NCI-H748 (cell line): ENCODE data around the gene TMC7.

Experiments used
- DNase-seq: peaks from one replicate; lab custom pipeline; 2025; ENCODE audit not compliant: unreplicated experiment; lab: John Stamatoyannopoulos, UW

TMC7 gene

DNA sequence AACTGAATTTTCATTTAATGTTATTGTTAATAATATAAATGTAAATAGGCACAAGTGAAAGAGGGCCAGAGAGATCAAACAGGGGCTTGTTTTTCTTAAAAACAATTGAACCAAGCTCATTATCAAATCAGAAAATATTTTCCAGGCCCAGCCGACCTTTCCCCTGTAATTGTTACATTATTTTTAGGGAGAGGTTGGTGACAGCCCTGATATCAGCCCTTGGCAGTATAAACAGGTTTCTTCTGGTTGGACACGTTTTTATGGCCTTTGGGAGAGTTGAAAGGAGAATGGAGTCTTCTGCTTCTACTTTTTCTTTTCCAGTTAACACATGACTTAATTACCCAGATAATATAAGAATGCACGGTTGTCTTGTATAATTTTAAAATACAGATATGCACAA, 43.7 kb downstream of the TMC7 start:
- DNase-seq: no peak

DNA sequence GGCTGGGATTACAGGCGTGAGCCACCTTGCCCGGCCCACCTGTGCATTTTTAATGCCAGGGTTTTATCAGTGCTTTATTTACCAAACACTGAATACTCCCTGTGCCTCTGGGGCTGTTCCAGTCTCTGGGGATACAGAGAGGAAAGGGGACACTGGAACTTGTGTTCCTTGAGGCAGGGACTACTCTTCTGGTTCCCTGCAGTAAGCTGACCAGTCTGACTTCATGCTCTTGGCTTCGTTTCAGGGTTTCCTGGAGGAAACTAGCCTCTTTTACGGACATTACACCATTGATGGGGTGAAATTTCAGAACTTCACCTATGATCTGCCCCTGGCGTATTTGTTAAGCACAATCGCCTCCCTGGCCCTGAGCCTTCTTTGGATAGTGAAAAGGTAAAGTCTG, 46.2 kb downstream of the TMC7 start:
- no peak for DNase-seq

DNA sequence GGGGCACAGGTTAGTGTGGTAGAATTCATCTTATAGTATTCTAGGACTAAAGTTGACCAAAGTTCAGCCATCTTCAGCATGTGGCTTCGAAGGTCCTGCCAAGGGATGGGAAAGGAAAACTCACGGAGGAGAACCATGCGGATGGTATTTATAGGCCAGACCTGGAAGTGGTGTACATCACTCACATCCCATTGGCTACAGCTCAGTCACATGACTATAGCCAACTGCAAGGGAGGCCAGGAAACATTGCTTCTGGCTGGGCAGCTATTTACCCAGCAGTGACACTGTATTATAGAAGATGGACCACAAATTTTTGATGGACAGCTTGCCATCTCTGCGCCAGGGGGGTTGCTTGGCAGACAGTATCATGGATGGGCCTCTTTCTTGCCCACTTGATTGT, 48.0 kb downstream of the TMC7 start:
- no peak for DNase-seq

DNA sequence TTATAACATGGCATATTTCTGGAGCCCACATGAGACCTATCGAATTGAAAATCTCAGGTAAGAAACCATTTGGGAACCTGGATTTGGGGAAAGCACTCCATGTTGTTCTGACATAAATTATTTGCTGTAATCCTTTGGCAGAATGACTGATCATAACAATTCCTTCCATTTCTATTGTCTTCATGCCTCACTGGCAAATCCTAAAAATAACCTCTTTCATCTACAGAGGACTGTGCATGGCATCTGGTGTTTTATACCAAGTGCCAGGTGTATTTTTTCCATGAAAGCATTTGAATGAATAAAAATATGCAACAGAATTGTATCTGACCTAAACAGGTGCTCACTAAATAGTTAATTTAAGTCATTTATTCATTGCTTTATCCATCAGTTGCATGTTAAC, 50.0 kb downstream of the TMC7 start:
- DNase-seq: no peak

GRCh38 chr16:19040400-19040799, 56.7 kb downstream of the TMC7 start:
- no peak for DNase-seq

GRCh38 chr16:19044769-19045168, 61.0 kb downstream of the TMC7 start:
- no peak for DNase-seq

GRCh38 chr16:19046062-19046461, 62.3 kb downstream of the TMC7 start:
- no peak for DNase-seq

GRCh38 chr16:19062706-19063105, 79.0 kb downstream of the TMC7 start:
- DNase-seq: no peak

DNA sequence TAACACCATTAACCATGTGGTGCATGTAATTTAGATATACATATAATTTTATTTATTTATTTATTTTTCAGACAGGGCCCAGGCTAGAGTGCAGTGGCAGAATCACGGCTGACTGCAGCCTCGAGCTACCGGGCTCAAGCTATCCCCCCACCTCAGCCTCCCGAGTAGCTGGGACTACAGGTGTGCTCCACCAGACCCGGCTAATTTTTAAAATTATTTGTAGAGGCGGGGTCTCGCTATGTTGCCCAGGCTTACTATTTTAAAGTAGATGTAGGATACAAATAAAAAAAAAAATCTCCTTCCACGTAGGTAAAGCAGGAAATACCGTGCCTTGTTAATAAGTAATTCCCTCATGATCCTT, 83.2 kb downstream of the TMC7 start:
- DNase-seq: no peak

GRCh38 chr16:19067349-19068236, 83.9 kb downstream of the TMC7 start, which contains the start of gene COQ7:
COQ7 (plus strand) TSS chr16:19067614; CDS start chr16:19067665, 51 bp downstream.
- DNase-seq: peak; percentile 99

DNA sequence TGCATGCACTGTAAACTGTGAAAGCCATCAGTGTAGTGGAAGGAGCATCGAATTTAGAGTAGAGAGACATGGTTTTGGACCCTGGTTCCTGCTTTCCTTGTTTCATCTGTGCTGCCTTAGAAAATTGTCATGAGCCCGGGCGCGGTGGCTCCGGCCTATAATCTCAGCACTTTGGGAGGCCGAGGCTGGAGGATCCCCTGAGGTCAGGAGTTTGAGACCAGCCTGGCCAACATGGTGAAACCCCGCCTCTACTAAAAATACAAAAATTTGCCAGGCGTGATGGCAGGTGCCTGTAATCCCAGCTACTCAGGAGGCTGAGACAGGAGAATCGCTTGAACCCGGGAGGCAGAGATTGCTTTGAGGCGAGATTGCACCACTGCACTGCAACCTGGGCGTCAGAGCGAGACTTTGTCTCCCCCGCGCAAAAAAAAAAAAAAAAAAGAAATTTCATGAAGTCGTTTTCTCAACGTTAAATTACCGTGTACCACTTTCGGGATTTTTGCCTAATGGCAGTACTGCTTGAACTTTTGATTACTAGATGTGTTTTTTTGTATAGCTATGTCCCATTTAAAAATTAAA, 84.6 kb downstream of the TMC7 start:
- DNase-seq: no peak

DNA sequence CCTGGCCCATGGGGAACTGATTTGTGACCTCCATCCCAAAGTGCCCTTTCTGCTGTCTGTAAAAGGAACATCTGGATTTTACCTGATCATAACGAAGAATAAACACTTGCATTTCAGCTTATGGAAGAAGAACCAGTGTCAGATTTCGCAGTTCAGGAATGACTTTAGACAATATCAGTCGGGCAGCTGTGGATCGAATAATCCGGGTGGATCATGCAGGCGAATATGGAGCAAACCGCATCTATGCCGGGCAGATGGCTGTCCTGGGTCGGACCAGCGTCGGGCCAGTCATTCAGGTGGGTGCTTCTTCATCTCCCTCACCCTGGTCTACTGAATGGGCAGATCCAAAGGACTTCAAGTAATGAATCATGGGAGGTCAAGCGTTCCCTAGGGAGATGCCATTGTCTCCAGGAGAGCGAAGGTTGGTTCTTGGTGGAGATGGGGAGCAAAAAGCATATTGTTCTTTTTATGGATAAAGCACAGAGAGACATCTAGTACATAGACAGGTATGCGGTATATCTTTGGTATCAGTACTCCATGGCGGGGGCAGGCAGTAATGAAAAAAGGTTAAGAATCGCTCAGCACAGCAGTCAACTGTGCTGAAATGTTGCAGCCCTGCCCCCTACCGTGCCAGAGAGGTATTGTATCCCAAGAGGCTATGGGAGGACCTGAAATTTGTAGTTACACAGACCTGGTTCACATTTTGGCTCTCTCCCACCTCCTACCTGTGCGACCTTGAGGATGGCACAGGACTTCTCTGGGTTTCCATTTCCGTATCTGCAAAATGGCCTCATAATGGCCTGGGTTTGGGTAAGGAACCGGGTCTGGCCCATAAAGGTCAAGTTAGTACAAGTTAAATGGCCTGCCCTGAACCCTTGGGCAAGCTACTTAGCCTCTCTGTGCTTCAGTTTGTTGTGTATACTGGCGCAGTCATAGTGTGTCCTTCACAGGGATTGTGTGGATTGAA, 88.4 kb downstream of the TMC7 start:
- DNase-seq: peak; percentile 30

DNA sequence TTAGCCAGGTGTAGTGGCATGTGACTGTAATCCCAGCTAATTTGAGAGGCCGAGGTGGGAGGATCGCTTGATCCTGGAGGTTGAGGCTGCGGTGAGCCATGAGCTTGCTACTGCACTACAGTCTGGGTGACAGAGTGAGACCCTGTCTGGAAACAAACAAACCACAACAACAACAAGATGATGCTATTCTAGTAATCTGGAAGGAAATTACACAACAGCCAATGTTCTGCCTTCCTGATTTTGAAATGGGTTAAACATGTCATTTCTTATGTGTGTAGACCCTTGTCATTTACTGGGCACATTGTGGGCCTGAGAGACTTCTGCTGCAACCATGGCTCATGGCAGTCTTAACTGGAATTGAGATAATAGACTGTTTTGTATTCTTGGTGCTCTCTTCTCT, 89.6 kb downstream of the TMC7 start:
- DNase-seq: no peak

DNA sequence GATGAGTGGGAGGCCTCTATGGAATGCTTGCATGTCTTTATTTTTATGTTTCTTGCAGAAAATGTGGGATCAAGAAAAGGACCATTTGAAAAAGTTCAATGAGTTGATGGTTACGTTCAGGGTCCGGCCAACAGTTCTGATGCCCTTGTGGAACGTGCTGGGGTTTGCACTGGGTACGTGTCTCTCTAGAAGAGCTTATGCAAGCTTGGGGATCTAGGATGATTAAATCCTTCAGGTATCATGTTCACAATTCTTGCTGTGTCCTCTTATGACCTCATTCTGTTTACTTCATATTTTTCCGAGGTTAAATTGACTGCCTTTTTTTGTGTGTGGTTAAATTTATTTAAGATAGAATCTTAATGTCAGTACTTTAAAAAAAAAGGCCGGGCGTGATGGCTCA, 90.1 kb downstream of the TMC7 start:
- no peak for DNase-seq

- no peak for DNase-seq
These were observed 91.8 kb downstream of the TMC7 start for GRCh38 chr16:19075511-19075910.

GRCh38 chr16:19077879-19078278, 94.1 kb downstream of the TMC7 start:
- no peak for DNase-seq

GRCh38 chr16:19083670-19084069, 99.9 kb downstream of the TMC7 start:
- DNase-seq: no peak

DNA sequence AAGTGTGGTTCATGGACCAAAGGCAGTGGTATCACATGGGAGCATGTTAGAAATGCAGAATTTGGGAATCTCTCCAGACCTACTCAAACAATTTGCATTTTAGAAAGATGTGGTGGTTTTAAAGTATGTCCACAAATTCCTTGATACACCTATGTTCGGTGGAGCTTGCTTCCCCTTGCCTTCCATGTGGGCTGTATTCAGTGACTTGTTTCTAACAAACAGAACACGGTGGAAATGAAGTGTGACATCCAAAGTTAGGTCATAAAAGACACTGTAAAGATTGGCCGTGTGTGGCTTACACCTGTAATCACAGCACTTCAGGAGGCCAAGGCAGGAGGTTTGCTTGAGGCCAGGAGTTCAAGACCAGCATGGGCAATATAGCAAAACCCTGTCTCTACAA, 100.4 kb downstream of the TMC7 start:
- DNase-seq: no peak

DNA sequence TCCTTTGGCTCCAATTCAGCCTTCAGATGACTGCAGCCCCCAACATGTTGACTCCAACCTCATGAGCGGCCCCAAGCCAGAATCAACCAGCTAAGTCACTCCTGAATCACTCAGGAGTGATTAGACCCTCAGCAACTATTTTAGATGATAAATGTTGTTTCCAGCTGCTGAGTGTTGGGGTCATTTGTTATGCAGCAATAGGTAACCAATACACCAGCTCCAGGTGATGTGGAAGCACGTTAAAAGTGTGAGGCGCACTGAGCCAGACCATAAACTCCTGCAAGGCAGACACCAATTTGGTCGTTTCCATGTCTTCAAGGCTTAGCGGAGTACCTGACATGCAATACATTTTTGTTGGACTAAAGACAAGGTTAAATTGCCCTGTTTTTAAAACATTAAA, 101.1 kb downstream of the TMC7 start:
- DNase-seq: no peak

DNA sequence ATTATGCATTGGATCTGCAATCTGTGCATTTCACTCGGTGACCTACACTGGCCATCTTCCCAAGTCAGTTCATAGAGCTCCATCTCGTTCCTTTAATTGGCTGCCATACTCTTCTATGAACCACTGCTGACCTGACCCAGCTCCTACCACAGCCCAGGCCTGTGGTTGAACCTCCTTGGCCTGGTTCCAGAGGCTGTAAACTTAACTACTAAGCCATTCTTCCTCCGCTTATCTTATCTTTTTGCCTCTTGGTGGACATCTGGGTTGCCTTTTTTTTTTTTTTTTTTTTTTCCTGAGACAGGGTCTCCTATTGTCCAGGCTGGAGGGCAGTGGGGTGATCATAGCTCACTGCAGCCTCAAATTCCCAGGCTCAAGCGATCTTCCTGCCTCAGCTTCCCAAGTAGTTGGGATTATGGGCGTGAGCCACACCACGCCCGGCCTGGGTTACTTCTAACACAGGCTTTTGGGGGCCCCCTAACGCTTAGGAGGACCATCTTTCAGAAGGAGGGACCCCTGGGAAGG, 102.0 kb downstream of the TMC7 start:
- no peak for DNase-seq
